Esophagus squamous epithelium (tissue), 4 donors: ENCODE data around the gene GNG2.

ENCODE experiments used
- CTCF ChIP-seq, 6 experiments: fragments of 450-650 bp in 4 of 6; fragments of 200-600 bp in 2 of 6; sonication (generic) in 2 of 6; IDR thresholded peaks; one replicate each; pipeline ENCODE4 v1.5.1; 2016 to 2019; ENCODE audit warnings: antibody characterized with exemption in 6 of 6, mild to moderate bottlenecking in 4 of 6, moderate library complexity in 4 of 6
- POLR2A ChIP-seq, 4 donors: fragments of 450-650 bp; IDR thresholded peaks; one replicate each; pipeline ENCODE4 v1.6.1; 2017; ENCODE audit warnings: antibody characterized with exemption in 4 of 4, mild to moderate bottlenecking in 4 of 4, moderate library complexity in 3 of 4

- no peak for TF ChIP-seq CTCF (IDR thresholded peaks at IDR 0.05)
- no peak for TF ChIP-seq POLR2A (IDR thresholded peaks at IDR 0.05)
Measured at GRCh38 chr14:51942971-51943370, 82.6 kb downstream of the GNG2 start.
